Endothelial cell of umbilical vein (primary cell): ENCODE measurements around the gene EFR3B. TPM values are rescaled to one million over a fixed set of nuclear protein-coding genes. Genes with fewer than 3 reads are reported as not detected.
A peak's percentile ranks its signal among the peaks of the same experiment; 100 is the strongest.

Experiments used
- BruUV-seq: library from RNA; stranded (reverse); fragments of 400-500 nt; replicated peaks from 2 replicates; lab custom pipeline; 2021; lab: Mats Ljungman, UMichigan
- CTCF ChIA-PET: fragments of 300-600, 350-600 bp; sonication (Branson Sonifier 250); formaldehyde crosslinking; loops from one replicate; lab custom pipeline; 2021; ENCODE audit warnings: antibody characterized with exemption, inconsistent platforms; lab: Charles Lee
- POLR2A ChIA-PET: fragments of 300-600, 350-600 bp; sonication (Branson Sonifier 250); formaldehyde crosslinking; loops from one replicate; lab custom pipeline; 2021; ENCODE audit warnings: antibody characterized with exemption, inconsistent platforms; lab: Charles Lee
- DNase-seq: peaks from one replicate; pipeline ENCODE4 v3.0.0-alpha.2; 2011; ENCODE audit warnings: low read depth, low spot score
- FAIRE-seq: peaks from 2 replicates; lab custom pipeline; 2011; peaks lifted over from hg19 to GRCh38; lab: Jason Lieb, UNC
- H2AFZ ChIP-seq: 2 replicates; pipeline ENCODE4 v1.6.0; 2012; ENCODE audit warnings: low read depth, low read length, control low read depth, inconsistent platforms
- H3K27ac ChIP-seq: 2 replicates; pipeline ENCODE4 v1.5.1; 2011; ENCODE audit warnings: low read depth, mild to moderate bottlenecking, control low read depth, low read length, moderate library complexity; ENCODE audit not compliant: insufficient read depth
- H3K27me3 ChIP-seq, 2 experiments: 2 replicates each; pipeline versions ENCODE4 v1.6.0 to v1.6.1; 2011; ENCODE audit warnings: low read length in 2 of 2, mixed read lengths in 1 of 2; ENCODE audit not compliant: control insufficient read depth in 2 of 2, insufficient read depth in 2 of 2
- H3K36me3 ChIP-seq, 2 experiments: 2 replicates in 1 of 2; 3 replicates in 1 of 2; pipeline ENCODE4 v1.5.1; 2011; ENCODE audit warnings: low read length in 2 of 2, mild to moderate bottlenecking in 1 of 2, moderate library complexity in 1 of 2; ENCODE audit not compliant: control insufficient read depth in 2 of 2, insufficient read depth in 2 of 2; ENCODE audit errors: extremely low read depth in 1 of 2
- H3K4me1 ChIP-seq: 3 replicates; pipeline ENCODE4 v1.5.1; 2011; ENCODE audit warnings: mild to moderate bottlenecking, low read length; ENCODE audit not compliant: control insufficient read depth, insufficient read depth; ENCODE audit errors: extremely low read depth
- H3K4me2 ChIP-seq: 2 replicates; pipeline ENCODE4 v1.6.1; 2011; ENCODE audit warnings: low read length, control low read depth, mixed read lengths; ENCODE audit not compliant: insufficient read depth
- H3K4me3 ChIP-seq, 3 experiments: fragments of 200-600 bp in 1 of 3; sonication (generic), shearing (Covaris generic) in 1 of 3; replicated peaks in 1 of 3; 2 replicates each; pipeline ENCODE4 v1.5.1; 2011 to 2016; ENCODE audit warnings: control low read depth in 3 of 3, low read length in 3 of 3, mild to moderate bottlenecking in 2 of 3, inconsistent platforms in 1 of 3, low read depth in 1 of 3, moderate library complexity in 1 of 3; ENCODE audit not compliant: insufficient read depth in 1 of 3
- H3K79me2 ChIP-seq: 2 replicates; pipeline ENCODE4 v1.6.0; 2012; ENCODE audit warnings: low read length, inconsistent platforms; ENCODE audit not compliant: control insufficient read depth, insufficient read depth
- H3K9ac ChIP-seq: replicated peaks from 2 replicates; pipeline ENCODE3; 2011; ENCODE audit warnings: low read length, control low read depth; ENCODE audit not compliant: insufficient read depth; ENCODE audit errors: extremely low read depth
- H3K9me1 ChIP-seq: replicated peaks from 3 replicates; pipeline ENCODE4 v1.6.0; 2011; ENCODE audit warnings: mild to moderate bottlenecking, low read length; ENCODE audit not compliant: control insufficient read depth, insufficient read depth; ENCODE audit errors: extremely low read depth
- H3K9me3 ChIP-seq: replicated peaks from 2 replicates; pipeline ENCODE4 v1.5.1; 2012; ENCODE audit warnings: low read length, inconsistent platforms; ENCODE audit not compliant: control insufficient read depth, insufficient read depth
- H4K20me1 ChIP-seq: replicated peaks from 2 replicates; pipeline ENCODE3; 2011; ENCODE audit warnings: mild to moderate bottlenecking, low read length; ENCODE audit not compliant: control insufficient read depth, insufficient read depth; ENCODE audit errors: extremely low read depth
- CTCF ChIP-seq, 2 donors: IDR thresholded peaks; 1 replicate in 1 of 2; 2 replicates in 1 of 2; pipeline ENCODE4 v1.5.1; 2011; ENCODE audit warnings: low read length in 2 of 2, mild to moderate bottlenecking in 2 of 2, moderate library complexity in 2 of 2, control low read depth in 1 of 2, inconsistent platforms in 1 of 2, low read depth in 1 of 2; ENCODE audit not compliant: insufficient read depth in 1 of 2; ENCODE audit errors: extremely low read depth in 1 of 2
- EZH2 ChIP-seq: IDR thresholded peaks from 2 replicates; pipeline ENCODE4 v1.6.1; 2012; ENCODE audit warnings: borderline replicate concordance, low read depth, mild to moderate bottlenecking, moderate library complexity, low read length, inconsistent platforms; ENCODE audit not compliant: severe bottlenecking
- FOS ChIP-seq: IDR thresholded peaks from 2 replicates; pipeline ENCODE4 v1.6.1; 2011; ENCODE audit warnings: mild to moderate bottlenecking, low read length, moderate library complexity, borderline replicate concordance; ENCODE audit not compliant: insufficient read depth
- GATA2 ChIP-seq: IDR thresholded peaks from 2 replicates; pipeline ENCODE4 v1.7.0; 2011; ENCODE audit warnings: low read depth, mild to moderate bottlenecking, moderate library complexity, mixed read lengths, low read length; ENCODE audit not compliant: insufficient read length, insufficient read depth
- JUN ChIP-seq: IDR thresholded peaks from 2 replicates; pipeline ENCODE4 v1.6.1; 2011; ENCODE audit warnings: borderline replicate concordance, low read depth; ENCODE audit not compliant: insufficient read length, insufficient read depth
- MAX ChIP-seq: IDR thresholded peaks from 2 replicates; pipeline ENCODE4 v1.6.1; 2011; ENCODE audit not compliant: insufficient read depth, insufficient read length
- MYC ChIP-seq: IDR thresholded peaks from one replicate; pipeline ENCODE4 v1.6.1; 2011; ENCODE audit warnings: mild to moderate bottlenecking, low read depth, low read length
- POLR2A ChIP-seq: IDR thresholded peaks from 2 replicates; pipeline ENCODE4 v1.6.1; 2012; ENCODE audit warnings: low read depth, mild to moderate bottlenecking, control low read depth, low read length
- POLR2AphosphoS5 ChIP-seq: IDR thresholded peaks from 2 replicates; pipeline ENCODE4 v1.6.1; 2012; ENCODE audit warnings: low read depth, mild to moderate bottlenecking, control low read depth, low read length, moderate library complexity; ENCODE audit not compliant: insufficient read depth
- dilution Hi-C: fragments of 300-500 bp; cut with MboI; formaldehyde crosslinking; loops from one replicate; pipeline ENCODE4 v1.15.0; 2019; ENCODE audit warnings: low sequenced_read_pairs; ENCODE audit not compliant: extremely low pct_ligation_motif_present
- intact Hi-C: fragments of 100-400 bp; cut with micrococcal nuclease; formaldehyde crosslinking; loops from one replicate; pipeline ENCODE4 v1.10.0; 2022
- polyA plus RNA-seq, 4 experiments: library from polyadenylated mRNA; depleted of rRNA in 3 of 4; stranded (reverse) in 3 of 4; unstranded in 1 of 4; fragments of >200 nt; gene quantifications; 2 replicates each; pipeline versions ENCODE4 v1.2.1 to v1.2.3, GENCODE V29; 2011 to 2012; ENCODE audit warnings: missing spikeins in 1 of 4
- total RNA-seq: library from RNA; stranded (reverse); gene quantifications from 2 replicates; pipeline ENCODE4 v1.2.3, GENCODE V29; 2021

The EFR3B gene
- total and polyA plus RNA-seq, 2 donors (not counting 3 experiments of a cell fraction or from before 2014, with no cell fraction given), result 0.15 to 0.77 TPM

GRCh38 chr2:25043241-25043867 is 1.5 kb downstream of the EFR3B start:
- no peak overlapping the region for H3K27ac ChIP-seq
- intact Hi-C loops, result loop anchor here (2.0 to 5.0 kb wide), 4 partner anchors 35 to 154 kb away; partner anchors contain the start of gene DNAJC27
- TF ChIP-seq CTCF (IDR thresholded peaks at IDR 0.05; ENCODE audit: extremely low read depth in 1 of 2, insufficient read depth in 1 of 2, low read depth in 1 of 2, low read length in 2 of 2) (no peak), EZH2 (peak; percentile 32), POLR2A (no peak), MAX (no peak), GATA2 (no peak), JUN (no peak), FOS (peak; percentile 35), MYC (no peak), POLR2AphosphoS5 (no peak)
- H3K79me2 ChIP-seq, result no peaks in the 10 kb centered on the region
- H4K20me1 ChIP-seq, result no peaks in the 10 kb centered on the region
- H3K9ac ChIP-seq, result no peak overlapping the region
- peak overlapping the region; percentile 61 for H3K4me2 ChIP-seq
- no TSS peak for BruUV-seq
- no peaks in the 10 kb centered on the region for H3K9me1 ChIP-seq
- peak overlapping the region; percentile 96 for H2AFZ ChIP-seq
- POLR2A ChIA-PET, result no interaction called here
- CTCF ChIA-PET, result interaction anchor here (1.2 to 2.9 kb wide), 2 partner anchors 40 to 86 kb away, joined by 3 to 14 read pairs; no protein-coding TSS in a partner anchor
- dilution Hi-C loops, result no loop called here
- peak; percentile 89 for FAIRE-seq
- H3K9me3 ChIP-seq, result no peaks in the 10 kb centered on the region
- H3K36me3 ChIP-seq, result no peaks in the 10 kb centered on the region
- H3K4me1 ChIP-seq, result peaks cover 21% of the 10 kb centered on the region
- peak overlapping the region in 1 of 3 experiments; percentile 67 for H3K4me3 ChIP-seq
- peak; percentile 37 for DNase-seq
- peaks cover 2 to 11% of the 10 kb centered on the region in 2 experiments for H3K27me3 ChIP-seq
